Mesenchymal stem cell (in vitro differentiated cells and primary cell): Measurements from ENCODE around the gene PLAGL1.

Experiments used
- DNase-seq: peaks from one replicate; pipeline ENCODE4 v3.0.0-alpha.2; 2013
- H2AFZ ChIP-seq: one replicate; pipeline ENCODE4 v1.6.1; 2013; ENCODE audit warnings: low read depth, mild to moderate bottlenecking, control low read depth, inconsistent platforms, low read length, moderate library complexity
- H2AK5ac ChIP-seq: 2 replicates; pipeline ENCODE4 v1.6.1; 2013; ENCODE audit warnings: low read length, moderate library complexity, mild to moderate bottlenecking, inconsistent platforms; ENCODE audit not compliant: severe bottlenecking
- H2BK120ac ChIP-seq: one replicate; pipeline ENCODE4 v1.6.1; 2013; ENCODE audit warnings: low read depth, mild to moderate bottlenecking, inconsistent platforms, low read length, moderate library complexity
- H2BK12ac ChIP-seq, 2 experiments: one replicate each; pipeline ENCODE4 v1.6.1; 2013; ENCODE audit warnings: inconsistent platforms in 2 of 2, low read length in 2 of 2, mild to moderate bottlenecking in 2 of 2, moderate library complexity in 2 of 2, control low read depth in 1 of 2
- H2BK15ac ChIP-seq: one replicate; pipeline ENCODE4 v1.6.1; 2013; ENCODE audit warnings: mild to moderate bottlenecking, low read depth, inconsistent platforms; ENCODE audit not compliant: poor library complexity, severe bottlenecking
- H2BK5ac ChIP-seq: 2 replicates; pipeline ENCODE4 v1.6.1; 2013; ENCODE audit warnings: low read depth, mild to moderate bottlenecking, low read length, control low read depth, inconsistent platforms; ENCODE audit not compliant: poor library complexity, severe bottlenecking
- H3K14ac ChIP-seq, 2 experiments: one replicate each; pipeline ENCODE4 v1.6.1; 2013; ENCODE audit warnings: inconsistent platforms in 2 of 2, low read length in 2 of 2, control low read depth in 1 of 2, mild to moderate bottlenecking in 1 of 2, moderate library complexity in 1 of 2
- H3K18ac ChIP-seq, 2 experiments: one replicate each; pipeline ENCODE4 v1.6.1; 2013; ENCODE audit warnings: inconsistent platforms in 2 of 2, low read length in 2 of 2, control low read depth in 1 of 2, low read depth in 1 of 2, mild to moderate bottlenecking in 1 of 2
- H3K23ac ChIP-seq, 2 experiments: one replicate each; pipeline ENCODE4 v1.6.1; 2013; ENCODE audit warnings: inconsistent platforms in 2 of 2, low read length in 2 of 2, mild to moderate bottlenecking in 2 of 2, moderate library complexity in 2 of 2, control low read depth in 1 of 2
- H3K27ac ChIP-seq: 2 replicates; pipeline ENCODE4 v1.5.1; 2013; ENCODE audit warnings: mild to moderate bottlenecking, moderate library complexity, low read length, control low read depth, inconsistent platforms; ENCODE audit not compliant: poor library complexity, severe bottlenecking
- H3K27me3 ChIP-seq, 2 experiments: 2 replicates each; pipeline versions ENCODE4 v1.6.1 to v1.7.0; 2013; ENCODE audit warnings: low read length in 2 of 2, mild to moderate bottlenecking in 2 of 2, moderate library complexity in 2 of 2, control low read depth in 1 of 2, inconsistent platforms in 1 of 2; ENCODE audit not compliant: control insufficient read depth in 1 of 2, insufficient read depth in 1 of 2
- H3K36me3 ChIP-seq, 2 experiments: 2 replicates each; pipeline versions ENCODE4 v1.6.1 to v1.7.0; 2013; ENCODE audit warnings: low read length in 2 of 2, control low read depth in 1 of 2, inconsistent platforms in 1 of 2, low read depth in 1 of 2, mild to moderate bottlenecking in 1 of 2; ENCODE audit not compliant: insufficient read depth in 2 of 2, control insufficient read depth in 1 of 2
- H3K4ac ChIP-seq, 2 experiments: one replicate each; pipeline ENCODE4 v1.6.1; 2013; ENCODE audit warnings: inconsistent platforms in 2 of 2, low read length in 2 of 2, mild to moderate bottlenecking in 2 of 2, moderate library complexity in 2 of 2, control low read depth in 1 of 2, low read depth in 1 of 2
- H3K4me1 ChIP-seq: 2 replicates; pipeline ENCODE4 v1.6.1; 2013; ENCODE audit warnings: low read depth, low read length, control low read depth; ENCODE audit not compliant: control insufficient read depth, insufficient read depth
- H3K4me2 ChIP-seq: 2 replicates; pipeline ENCODE4 v1.6.1; 2013; ENCODE audit warnings: low read length, mild to moderate bottlenecking, inconsistent platforms; ENCODE audit not compliant: poor library complexity, severe bottlenecking
- H3K4me3 ChIP-seq, 2 experiments: 2 replicates each; pipeline versions ENCODE4 v1.5.1 to v1.7.0; 2013; ENCODE audit warnings: low read length in 2 of 2, mild to moderate bottlenecking in 2 of 2, control low read depth in 1 of 2, low read depth in 1 of 2; ENCODE audit not compliant: insufficient read depth in 1 of 2
- H3K79me1 ChIP-seq: replicated peaks from 2 replicates; pipeline ENCODE4 v1.6.1; 2013; ENCODE audit warnings: mild to moderate bottlenecking, control low read depth, low read length, inconsistent platforms; ENCODE audit not compliant: poor library complexity, severe bottlenecking
- H3K9ac ChIP-seq: 2 replicates; pipeline ENCODE4 v1.7.0; 2013; ENCODE audit warnings: mild to moderate bottlenecking, low read length, moderate library complexity
- H3K9me3 ChIP-seq: 2 replicates; pipeline ENCODE4 v1.7.0; 2013; ENCODE audit warnings: mild to moderate bottlenecking, low read length; ENCODE audit not compliant: control insufficient read depth
- H4K8ac ChIP-seq: one replicate; pipeline ENCODE4 v1.6.1; 2013; ENCODE audit warnings: inconsistent platforms, mild to moderate bottlenecking, low read length, moderate library complexity
- H4K91ac ChIP-seq: one replicate; pipeline ENCODE4 v1.6.1; 2013; ENCODE audit warnings: mild to moderate bottlenecking, low read length, inconsistent platforms
- WGBS: methylation state at CpG from one replicate; pipeline ENCODE4 v1.1.7; 2013; ENCODE audit warnings: mixed read lengths; 5-methylcytosine and 5-hydroxymethylcytosine counted together

PLAGL1 gene

DNA sequence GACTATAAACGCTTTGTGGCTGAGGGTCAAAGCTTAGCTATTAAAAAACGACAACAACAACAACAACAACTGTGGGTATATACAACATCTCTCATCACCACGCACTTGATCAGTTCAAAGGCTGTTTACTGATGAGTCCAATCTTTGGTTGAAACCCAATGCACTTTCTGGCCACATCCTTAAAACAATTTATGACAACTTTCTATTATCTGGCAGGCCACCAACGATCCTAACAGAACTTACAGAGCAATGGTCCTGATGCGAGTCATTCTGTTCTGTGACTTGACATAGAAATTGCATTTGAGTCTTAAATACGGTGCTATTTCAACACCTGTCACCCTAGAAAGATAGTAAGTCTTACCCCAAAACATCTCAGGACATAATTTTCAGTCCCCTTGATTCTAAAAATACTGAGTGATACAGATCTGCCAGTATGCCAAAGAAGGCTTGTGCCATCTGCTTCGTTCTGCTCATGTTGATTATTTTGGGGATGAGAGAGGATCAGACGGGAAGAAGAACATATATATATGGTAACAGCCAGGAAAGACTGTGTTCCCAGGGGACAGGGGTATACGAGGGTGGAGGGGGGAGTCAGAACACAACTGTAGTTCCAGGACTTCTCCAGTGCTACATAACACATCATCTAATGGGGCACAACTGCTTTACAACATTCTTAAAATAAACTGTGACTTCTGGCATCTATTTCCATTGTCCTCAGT, 55.8 kb downstream of the PLAGL1 start:
- H2AFZ ChIP-seq: no peak overlapping the region
- no peaks in the 10 kb centered on the region for H3K27me3 ChIP-seq
- H2BK120ac ChIP-seq: no peak overlapping the region
- H3K18ac ChIP-seq: no peak overlapping the region
- H3K14ac ChIP-seq: no peak overlapping the region
- H4K8ac ChIP-seq: no peak overlapping the region
- no peak overlapping the region for H3K4me3 ChIP-seq
- H3K4me2 ChIP-seq: no peak overlapping the region
- no peaks in the 10 kb centered on the region for H3K9me3 ChIP-seq
- no peak overlapping the region for H4K91ac ChIP-seq
- 85% methylated on average over 9 of the region's 9 CpGs for WGBS
- no peak for DNase-seq
- no peak overlapping the region for H3K4ac ChIP-seq
- H2BK15ac ChIP-seq: no peak overlapping the region
- H2BK12ac ChIP-seq: no peak overlapping the region
- H2BK5ac ChIP-seq: no peak overlapping the region
- no peak overlapping the region for H3K27ac ChIP-seq
- no peak overlapping the region for H3K23ac ChIP-seq
- H3K36me3 ChIP-seq: peaks cover 16 to 75% of the 10 kb centered on the region in 2 experiments
- no peak overlapping the region for H3K9ac ChIP-seq
- H2AK5ac ChIP-seq: no peak overlapping the region
- H3K4me1 ChIP-seq: no peaks in the 10 kb centered on the region
- H3K79me1 ChIP-seq: no peaks in the 10 kb centered on the region

- no peak overlapping the region for H3K4me3 ChIP-seq
- no peak overlapping the region for H2AFZ ChIP-seq
- H3K4me2 ChIP-seq: no peak overlapping the region
- no peak overlapping the region for H2BK12ac ChIP-seq
- no peak overlapping the region for H2AK5ac ChIP-seq
- H3K79me1 ChIP-seq: no peaks in the 10 kb centered on the region
- no peaks in the 10 kb centered on the region for H3K27me3 ChIP-seq
- H3K9me3 ChIP-seq: no peaks in the 10 kb centered on the region
- no peak overlapping the region for H3K9ac ChIP-seq
- peaks cover 19 to 80% of the 10 kb centered on the region in 2 experiments for H3K36me3 ChIP-seq
- no peak overlapping the region for H2BK15ac ChIP-seq
- no peak overlapping the region for H4K91ac ChIP-seq
- H3K23ac ChIP-seq: no peak overlapping the region
- no peak overlapping the region for H2BK120ac ChIP-seq
- DNase-seq: no peak
- H3K18ac ChIP-seq: no peak overlapping the region
- WGBS: 96% methylated on average over 1 of the region's 3 CpGs
- H3K4ac ChIP-seq: no peak overlapping the region
- H4K8ac ChIP-seq: no peak overlapping the region
- H3K14ac ChIP-seq: no peak overlapping the region
- H3K4me1 ChIP-seq: no peaks in the 10 kb centered on the region
- H2BK5ac ChIP-seq: no peak overlapping the region
- H3K27ac ChIP-seq: no peak overlapping the region
Measured at GRCh38 chr6:143950875-143951274, 57.2 kb downstream of the PLAGL1 start.

DNA sequence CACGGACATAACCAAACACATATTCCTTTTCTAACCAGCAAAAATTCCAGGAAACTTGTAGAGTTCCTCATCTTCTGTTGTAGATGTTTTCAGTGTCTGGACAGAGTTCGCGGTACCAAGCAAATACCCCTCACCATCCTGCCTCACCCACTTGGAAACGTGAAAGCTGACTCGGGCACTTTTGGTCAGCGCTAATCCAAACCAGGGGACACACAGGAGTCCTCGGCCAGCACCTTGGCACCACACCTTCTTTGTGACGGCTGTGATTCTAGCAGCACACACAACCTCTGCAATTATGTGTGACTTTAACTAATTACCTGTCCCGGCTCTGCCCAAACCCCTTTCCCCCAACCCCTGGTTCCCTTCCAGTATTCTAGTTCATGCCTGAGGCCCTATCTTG, 58.1 kb downstream of the PLAGL1 start:
- no peak overlapping the region for H2BK120ac ChIP-seq
- no peak overlapping the region for H3K4ac ChIP-seq
- no peak overlapping the region for H4K8ac ChIP-seq
- H2BK5ac ChIP-seq: no peak overlapping the region
- H3K23ac ChIP-seq: no peak overlapping the region
- 91% methylated on average over 9 of the region's 9 CpGs for WGBS
- no peak overlapping the region for H3K9ac ChIP-seq
- no peak overlapping the region for H3K14ac ChIP-seq
- H3K27ac ChIP-seq: no peak overlapping the region
- no peak overlapping the region for H3K4me3 ChIP-seq
- H3K4me1 ChIP-seq: no peaks in the 10 kb centered on the region
- no peak overlapping the region for H4K91ac ChIP-seq
- H3K4me2 ChIP-seq: no peak overlapping the region
- peaks cover 19 to 81% of the 10 kb centered on the region in 2 experiments for H3K36me3 ChIP-seq
- DNase-seq: no peak
- H2AFZ ChIP-seq: no peak overlapping the region
- H3K9me3 ChIP-seq: no peaks in the 10 kb centered on the region
- no peak overlapping the region for H2AK5ac ChIP-seq
- H2BK15ac ChIP-seq: no peak overlapping the region
- H3K27me3 ChIP-seq: no peaks in the 10 kb centered on the region
- no peak overlapping the region for H2BK12ac ChIP-seq
- no peak overlapping the region for H3K18ac ChIP-seq
- H3K79me1 ChIP-seq: no peaks in the 10 kb centered on the region

- Histone ChIP-seq H3K27me3 (no peaks in the 10 kb centered on the region), H3K27ac (no peak overlapping the region), H2BK12ac (no peak overlapping the region), H3K4me3 (no peak overlapping the region), H3K9me3 (no peaks in the 10 kb centered on the region), H3K14ac (no peak overlapping the region), H3K23ac (no peak overlapping the region), H3K9ac (no peak overlapping the region), H2AK5ac (no peak overlapping the region), H2BK5ac (no peak overlapping the region), H3K18ac (no peak overlapping the region), H4K91ac (no peak overlapping the region), H4K8ac (no peak overlapping the region), H3K4ac (no peak overlapping the region), H3K79me1 (no peaks in the 10 kb centered on the region), H3K4me1 (no peaks in the 10 kb centered on the region), H3K36me3 (peaks cover 19 to 85% of the 10 kb centered on the region in 2 experiments), H2BK15ac (no peak overlapping the region), H2BK120ac (no peak overlapping the region), H3K4me2 (no peak overlapping the region), H2AFZ (no peak overlapping the region)
- no peak for DNase-seq
- WGBS: no CpG with 5 or more reads among the region's 1 CpG
Measured at GRCh38 chr6:143949535-143949934, 58.5 kb downstream of the PLAGL1 start.
